ENCODE measurements around the gene RGS11. TPM values are rescaled to one million over a fixed set of nuclear protein-coding genes. Genes with fewer than 3 reads are reported as not detected.

The RGS11 gene
- polyA plus RNA-seq, 1 donor from 2014 or later: 3.5 TPM

DNA sequence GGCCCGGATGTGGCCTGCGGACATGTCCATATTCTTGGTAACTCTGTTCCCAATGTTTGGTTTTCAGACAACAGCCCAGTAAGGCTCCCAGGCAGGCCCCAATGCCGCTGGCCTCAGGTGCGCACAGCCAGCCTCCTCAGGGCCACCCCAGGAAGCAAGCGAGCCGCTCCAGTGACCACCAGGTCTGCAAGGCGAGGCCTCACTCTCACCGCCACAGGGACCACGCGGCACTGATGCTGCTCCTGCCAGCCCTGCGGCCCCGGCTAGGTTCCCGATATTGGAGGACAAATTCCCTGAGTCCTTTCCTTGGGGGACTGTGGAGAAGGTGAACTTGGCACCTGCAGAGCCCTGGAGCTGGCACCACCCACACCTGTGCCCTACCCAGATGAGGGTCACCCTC lies 26.2 kb upstream of the RGS11 start:
- Histone ChIP-seq H3K4me3 (ENCODE audit: low read length) (no peak overlapping the region), H2AFZ (ENCODE audit: low read depth, low read length) (no peak overlapping the region), H3F3A (ENCODE audit: insufficient read depth, low read length, poor library complexity, severe bottlenecking) (no peaks in the 10 kb centered on the region), H3K9ac (ENCODE audit: low read length) (no peak overlapping the region), H4K20me1 (ENCODE audit: insufficient read depth) (no peaks in the 10 kb centered on the region), H3K36me3 (ENCODE audit: insufficient read depth, low read length) (no peaks in the 10 kb centered on the region), H3K79me2 (replicated peaks; ENCODE audit: insufficient read depth, low read length) (no peaks in the 10 kb centered on the region), H3K9me2 (ENCODE audit: insufficient read depth, low read length) (no peaks in the 10 kb centered on the region), H3K27me3 (ENCODE audit: insufficient read depth, low read depth, low read length) (no peaks in the 10 kb centered on the region), H3K9me3 (ENCODE audit: low read length) (no peaks in the 10 kb centered on the region), H3K4me2 (ENCODE audit: low read length) (no peak overlapping the region), H3K27ac (ENCODE audit: low read length) (no peak overlapping the region)
- TF ChIP-seq POLR2AphosphoS5 (IDR thresholded peaks at IDR 0.05) (no peak), EZH2 (IDR thresholded peaks at IDR 0.05; ENCODE audit: borderline replicate concordance, insufficient read depth, low read length, poor library complexity, severe bottlenecking) (no peak)
- TF ChIP-seq, protein P1, sequence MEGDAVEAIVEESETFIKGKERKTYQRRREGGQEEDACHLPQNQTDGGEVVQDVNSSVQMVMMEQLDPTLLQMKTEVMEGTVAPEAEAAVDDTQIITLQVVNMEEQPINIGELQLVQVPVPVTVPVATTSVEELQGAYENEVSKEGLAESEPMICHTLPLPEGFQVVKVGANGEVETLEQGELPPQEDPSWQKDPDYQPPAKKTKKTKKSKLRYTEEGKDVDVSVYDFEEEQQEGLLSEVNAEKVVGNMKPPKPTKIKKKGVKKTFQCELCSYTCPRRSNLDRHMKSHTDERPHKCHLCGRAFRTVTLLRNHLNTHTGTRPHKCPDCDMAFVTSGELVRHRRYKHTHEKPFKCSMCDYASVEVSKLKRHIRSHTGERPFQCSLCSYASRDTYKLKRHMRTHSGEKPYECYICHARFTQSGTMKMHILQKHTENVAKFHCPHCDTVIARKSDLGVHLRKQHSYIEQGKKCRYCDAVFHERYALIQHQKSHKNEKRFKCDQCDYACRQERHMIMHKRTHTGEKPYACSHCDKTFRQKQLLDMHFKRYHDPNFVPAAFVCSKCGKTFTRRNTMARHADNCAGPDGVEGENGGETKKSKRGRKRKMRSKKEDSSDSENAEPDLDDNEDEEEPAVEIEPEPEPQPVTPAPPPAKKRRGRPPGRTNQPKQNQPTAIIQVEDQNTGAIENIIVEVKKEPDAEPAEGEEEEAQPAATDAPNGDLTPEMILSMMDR (IDR thresholded peaks at IDR 0.05; ENCODE audit: poor library complexity, severe bottlenecking): no peak

DNA sequence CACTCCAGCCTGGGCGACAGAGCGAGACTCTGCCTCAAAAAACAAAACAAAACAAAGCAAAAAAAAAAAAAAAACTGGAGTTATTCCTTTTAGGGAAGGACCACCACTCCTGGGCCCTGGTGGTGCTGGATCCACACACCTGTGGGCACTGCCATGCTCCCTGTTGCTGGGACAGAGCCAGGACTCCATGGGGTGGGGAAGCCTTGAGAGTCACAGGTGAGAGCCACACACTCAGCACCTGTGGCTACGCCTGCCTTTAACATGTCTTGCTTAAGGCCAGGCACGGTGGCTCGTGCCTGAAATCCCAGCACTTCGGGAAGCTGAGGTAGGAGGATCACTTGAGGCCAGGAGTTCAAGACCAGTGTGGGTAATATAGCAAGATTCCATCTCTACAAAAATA lies 25.5 kb upstream of the RGS11 start:
- H3F3A ChIP-seq (ENCODE audit: insufficient read depth, low read length, poor library complexity, severe bottlenecking): no peaks in the 10 kb centered on the region

More for the DNA sequence above, 25.5 kb upstream of the RGS11 start:
- Histone ChIP-seq H3K27ac (ENCODE audit: low read length) (no peak overlapping the region), H3K79me2 (replicated peaks; ENCODE audit: insufficient read depth, low read length) (no peaks in the 10 kb centered on the region), H3K9me3 (ENCODE audit: low read length) (no peaks in the 10 kb centered on the region), H3K27me3 (ENCODE audit: insufficient read depth, low read depth, low read length) (no peaks in the 10 kb centered on the region), H3K9ac (ENCODE audit: low read length) (no peak overlapping the region), H3K9me2 (ENCODE audit: insufficient read depth, low read length) (no peaks in the 10 kb centered on the region), H3K36me3 (ENCODE audit: insufficient read depth, low read length) (no peaks in the 10 kb centered on the region), H2AFZ (ENCODE audit: low read depth, low read length) (no peak overlapping the region), H3K4me2 (ENCODE audit: low read length) (no peak overlapping the region), H3K4me3 (ENCODE audit: low read length) (no peak overlapping the region), H4K20me1 (ENCODE audit: insufficient read depth) (no peaks in the 10 kb centered on the region)
- TF ChIP-seq EP300 (conservative IDR thresholded peaks at IDR 0.05; ENCODE audit: poor library complexity, severe bottlenecking) (no peak), REST (IDR thresholded peaks at IDR 0.05; ENCODE audit: borderline replicate concordance) (no peak), RAD21 (conservative IDR thresholded peaks at IDR 0.05) (no peak), POLR2AphosphoS5 (IDR thresholded peaks at IDR 0.05) (no peak), EZH2 (IDR thresholded peaks at IDR 0.05; ENCODE audit: borderline replicate concordance, insufficient read depth, low read length, poor library complexity, severe bottlenecking) (no peak), MXI1 (conservative IDR thresholded peaks at IDR 0.05; ENCODE audit: poor library complexity, severe bottlenecking) (no peak)
- TF ChIP-seq, protein P1 (IDR thresholded peaks at IDR 0.05; ENCODE audit: poor library complexity, severe bottlenecking): no peak

Data from neural cell (in vitro differentiated cells).